ENCODE measurements around the gene ACSS2. TPM values are rescaled to one million over a fixed set of nuclear protein-coding genes. Genes with fewer than 3 reads are reported as not detected.

The ACSS2 gene
- total RNA-seq, 2 donors from 2014 or later, result 17.0 to 34.2 TPM

- H3K4me1 Mint-ChIP-seq, result no peaks in the 10 kb centered on the region
- TF ChIP-seq CTCF (conservative IDR thresholded peaks at IDR 0.05), result no peak
- Histone ChIP-seq H3K4me1 (ENCODE audit: control insufficient read depth, insufficient read depth, low read length) (no peaks in the 10 kb centered on the region), H3K9me3 (ENCODE audit: control insufficient read depth, low read length) (no peaks in the 10 kb centered on the region), H3K36me3 (ENCODE audit: control insufficient read depth, insufficient read depth, low read length) (peaks cover 15% of the 10 kb centered on the region), H3K27me3 (ENCODE audit: control insufficient read depth, insufficient read depth, low read length, poor library complexity, severe bottlenecking) (no peaks in the 10 kb centered on the region), H3K4me3 (ENCODE audit: low read length) (no peak overlapping the region), H3K27ac (ENCODE audit: low read depth, low read length) (no peak overlapping the region), H3K9ac (ENCODE audit: extremely low read depth, low read length, poor library complexity, severe bottlenecking) (no peak overlapping the region)
- H3K9me3 Mint-ChIP-seq, result no peaks in the 10 kb centered on the region
- H3K4me3 Mint-ChIP-seq, result no peak overlapping the region
- 92 to 95% methylated on average over 5 of the region's 5 CpGs for WGBS, 2 experiments (ENCODE audit: insufficient coverage in 1 of 2, insufficient read length in 1 of 2)
- no peak for DNase-seq
- no peak overlapping the region for H3K27ac Mint-ChIP-seq
- H3K27me3 Mint-ChIP-seq (ENCODE audit: insufficient read depth), result no peaks in the 10 kb centered on the region
- peaks cover 40% of the 10 kb centered on the region for H3K36me3 Mint-ChIP-seq (ENCODE audit: low read depth)
Measured at GRCh38 chr20:34864216-34864615, 12.2 kb upstream of the ACSS2 start.

GRCh38 chr20:34871320-34871926 lies 5.0 kb upstream of the ACSS2 start:
- peaks cover 19% of the 10 kb centered on the region for H3K4me1 Mint-ChIP-seq
- Histone ChIP-seq H3K4me1 (ENCODE audit: control insufficient read depth, insufficient read depth, low read length) (no peaks in the 10 kb centered on the region), H3K36me3 (ENCODE audit: control insufficient read depth, insufficient read depth, low read length) (peaks cover 5% of the 10 kb centered on the region), H3K9ac (ENCODE audit: extremely low read depth, low read length, poor library complexity, severe bottlenecking) (no peak overlapping the region), H3K9me3 (ENCODE audit: control insufficient read depth, low read length) (no peaks in the 10 kb centered on the region), H3K27me3 (ENCODE audit: control insufficient read depth, insufficient read depth, low read length, poor library complexity, severe bottlenecking) (peaks cover 11% of the 10 kb centered on the region), H3K27ac (ENCODE audit: low read depth, low read length) (no peak overlapping the region), H3K4me3 (ENCODE audit: low read length) (peak overlapping the region; percentile 95)
- H3K27me3 Mint-ChIP-seq (ENCODE audit: insufficient read depth), result peaks cover 30% of the 10 kb centered on the region
- no peak overlapping the region for H3K27ac Mint-ChIP-seq
- no peaks in the 10 kb centered on the region for H3K9me3 Mint-ChIP-seq
- peak overlapping the region; percentile 69 for H3K4me3 Mint-ChIP-seq
- H3K36me3 Mint-ChIP-seq (ENCODE audit: low read depth), result no peaks in the 10 kb centered on the region
- peak; percentile 45 for DNase-seq
- 93 to 94% methylated on average over 6 to 7 of the region's 7 CpGs for WGBS, 2 experiments (ENCODE audit: insufficient coverage in 1 of 2, insufficient read length in 1 of 2)
- TF ChIP-seq CTCF (conservative IDR thresholded peaks at IDR 0.05), result no peak

GRCh38 chr20:34871966-34872621 lies 4.3 kb upstream of the ACSS2 start:
- peak; percentile 48 for DNase-seq
- H3K27me3 ChIP-seq (ENCODE audit: control insufficient read depth, insufficient read depth, low read length, poor library complexity, severe bottlenecking), result peaks cover 14% of the 10 kb centered on the region
- Mint-ChIP-seq H3K9me3 (no peaks in the 10 kb centered on the region), H3K4me3 (peak overlapping the region; percentile 69), H3K27me3 (ENCODE audit: insufficient read depth) (peaks cover 34% of the 10 kb centered on the region), H3K27ac (no peak overlapping the region), H3K4me1 (peaks cover 21% of the 10 kb centered on the region), H3K36me3 (ENCODE audit: low read depth) (no peaks in the 10 kb centered on the region)
- no peak overlapping the region for H3K27ac ChIP-seq (ENCODE audit: low read depth, low read length)
- H3K9me3 ChIP-seq (ENCODE audit: control insufficient read depth, low read length), result no peaks in the 10 kb centered on the region
- WGBS, 2 experiments (ENCODE audit: insufficient coverage in 1 of 2, insufficient read length in 1 of 2), result 50 to 53% methylated on average over 4 to 7 of the region's 10 CpGs
- H3K4me3 ChIP-seq (ENCODE audit: low read length), result peak overlapping the region; percentile 95
- no peaks in the 10 kb centered on the region for H3K4me1 ChIP-seq (ENCODE audit: control insufficient read depth, insufficient read depth, low read length)
- peak overlapping the region; percentile 72 for H3K9ac ChIP-seq (ENCODE audit: extremely low read depth, low read length, poor library complexity, severe bottlenecking)
- TF ChIP-seq CTCF (conservative IDR thresholded peaks at IDR 0.05), result no peak
- peaks cover 5% of the 10 kb centered on the region for H3K36me3 ChIP-seq (ENCODE audit: control insufficient read depth, insufficient read depth, low read length)

Measured in endodermal cell (in vitro differentiated cells).